ENCODE data around the gene MACROD2.

MACROD2 gene

GRCh38 chr20:16081421-16081820, 2086.1 kb downstream of the MACROD2 start:
- DNase-seq, result no peak

GRCh38 chr20:16082051-16082550, 2086.8 kb downstream of the MACROD2 start:
- no peak for DNase-seq

GRCh38 chr20:16083639-16084280, 2088.4 kb downstream of the MACROD2 start:
- DNase-seq, result no peak

GRCh38 chr20:16095226-16095625, 2099.9 kb downstream of the MACROD2 start:
- no peak for DNase-seq

- no peak for DNase-seq
These were observed 2101.5 kb downstream of the MACROD2 start for GRCh38 chr20:16096756-16097326.

GRCh38 chr20:16097788-16098187, 2102.5 kb downstream of the MACROD2 start:
- DNase-seq, result no peak

- DNase-seq, result no peak
These were observed 2103.7 kb downstream of the MACROD2 start for GRCh38 chr20:16098890-16099639.

- DNase-seq, result no peak
These were observed 2104.8 kb downstream of the MACROD2 start for GRCh38 chr20:16100111-16100510.

- no peak for DNase-seq
These were observed 2105.5 kb downstream of the MACROD2 start for GRCh38 chr20:16100767-16101166.

All from SHP77 treated with DMSO at 0.1 percent for 48 hours (cell line).